Hepatocyte (in vitro differentiated cells): ENCODE results near the gene MT1E.

Source experiments
- EZH2 ChIP-seq: fragments of 200-600 bp; sonication (generic); IDR thresholded peaks from 2 replicates; pipeline ENCODE4 v1.6.1; 2016; ENCODE audit warnings: antibody characterized with exemption, mild to moderate bottlenecking, borderline replicate concordance
- TF ChIP-seq, protein P1 (sequence below): fragments of 200-600 bp; sonication (generic); IDR thresholded peaks from 2 replicates; pipeline ENCODE4 v1.5.1; 2016; ENCODE audit warnings: antibody characterized with exemption, mild to moderate bottlenecking; ENCODE audit not compliant: poor library complexity

GRCh38 chr16:56657555-56658326 lies 32.2 kb downstream of the MT1E start, which contains the start of gene MT1F:
- TF ChIP-seq EZH2 = peak; percentile 51
- TF ChIP-seq, protein P1, sequence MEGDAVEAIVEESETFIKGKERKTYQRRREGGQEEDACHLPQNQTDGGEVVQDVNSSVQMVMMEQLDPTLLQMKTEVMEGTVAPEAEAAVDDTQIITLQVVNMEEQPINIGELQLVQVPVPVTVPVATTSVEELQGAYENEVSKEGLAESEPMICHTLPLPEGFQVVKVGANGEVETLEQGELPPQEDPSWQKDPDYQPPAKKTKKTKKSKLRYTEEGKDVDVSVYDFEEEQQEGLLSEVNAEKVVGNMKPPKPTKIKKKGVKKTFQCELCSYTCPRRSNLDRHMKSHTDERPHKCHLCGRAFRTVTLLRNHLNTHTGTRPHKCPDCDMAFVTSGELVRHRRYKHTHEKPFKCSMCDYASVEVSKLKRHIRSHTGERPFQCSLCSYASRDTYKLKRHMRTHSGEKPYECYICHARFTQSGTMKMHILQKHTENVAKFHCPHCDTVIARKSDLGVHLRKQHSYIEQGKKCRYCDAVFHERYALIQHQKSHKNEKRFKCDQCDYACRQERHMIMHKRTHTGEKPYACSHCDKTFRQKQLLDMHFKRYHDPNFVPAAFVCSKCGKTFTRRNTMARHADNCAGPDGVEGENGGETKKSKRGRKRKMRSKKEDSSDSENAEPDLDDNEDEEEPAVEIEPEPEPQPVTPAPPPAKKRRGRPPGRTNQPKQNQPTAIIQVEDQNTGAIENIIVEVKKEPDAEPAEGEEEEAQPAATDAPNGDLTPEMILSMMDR = no peak
